Transverse colon (tissue), 4 donors: ENCODE results near the gene GPR158.

Source experiments
- EP300 ChIP-seq: sonication (generic); formaldehyde crosslinking; IDR thresholded peaks from one replicate; pipeline ENCODE4 v1.6.1; 2017; ENCODE audit warnings: antibody characterized with exemption, low read depth
- POLR2AphosphoS5 ChIP-seq, 3 donors: sonication (generic); formaldehyde crosslinking; IDR thresholded peaks; one replicate each; pipeline ENCODE4 v1.6.1; 2016; ENCODE audit warnings: antibody characterized with exemption in 3 of 3
- TF ChIP-seq, protein P1 (sequence below), 5 experiments: fragments of 200-600 bp in 3 of 5; fragments of 450-650 bp in 2 of 5; sonication (generic) in 3 of 5; IDR thresholded peaks; 1 replicate in 2 of 5; 2 replicates in 3 of 5; pipeline ENCODE4 v1.5.1; 2016 to 2017; ENCODE audit warnings: antibody characterized with exemption in 5 of 5, inconsistent platforms in 3 of 5, mild to moderate bottlenecking in 2 of 5, moderate library complexity in 1 of 5

DNA sequence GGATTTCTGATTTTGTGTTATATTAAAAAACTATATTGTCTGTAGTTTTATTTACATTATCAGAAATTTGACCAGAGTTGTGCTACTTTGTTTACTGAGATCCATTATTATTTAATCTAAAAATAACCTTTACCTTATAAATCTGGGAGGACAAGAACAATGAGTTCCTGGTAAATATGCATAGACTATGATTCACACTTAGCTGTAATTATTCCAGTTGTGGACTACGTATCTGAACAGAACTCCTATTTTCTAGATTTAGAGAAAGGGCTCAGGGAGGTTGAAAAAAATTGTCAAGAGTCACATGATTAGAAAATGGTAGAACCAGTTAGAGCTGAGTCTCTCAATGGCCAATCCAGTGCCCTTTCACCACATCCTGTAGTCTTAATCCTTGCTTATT lies 4.2 kb upstream of the GPR158 start:
- TF ChIP-seq EP300 (no peak), POLR2AphosphoS5 (IDR thresholded peaks at IDR 0.05) (no peak)
- TF ChIP-seq, protein P1, sequence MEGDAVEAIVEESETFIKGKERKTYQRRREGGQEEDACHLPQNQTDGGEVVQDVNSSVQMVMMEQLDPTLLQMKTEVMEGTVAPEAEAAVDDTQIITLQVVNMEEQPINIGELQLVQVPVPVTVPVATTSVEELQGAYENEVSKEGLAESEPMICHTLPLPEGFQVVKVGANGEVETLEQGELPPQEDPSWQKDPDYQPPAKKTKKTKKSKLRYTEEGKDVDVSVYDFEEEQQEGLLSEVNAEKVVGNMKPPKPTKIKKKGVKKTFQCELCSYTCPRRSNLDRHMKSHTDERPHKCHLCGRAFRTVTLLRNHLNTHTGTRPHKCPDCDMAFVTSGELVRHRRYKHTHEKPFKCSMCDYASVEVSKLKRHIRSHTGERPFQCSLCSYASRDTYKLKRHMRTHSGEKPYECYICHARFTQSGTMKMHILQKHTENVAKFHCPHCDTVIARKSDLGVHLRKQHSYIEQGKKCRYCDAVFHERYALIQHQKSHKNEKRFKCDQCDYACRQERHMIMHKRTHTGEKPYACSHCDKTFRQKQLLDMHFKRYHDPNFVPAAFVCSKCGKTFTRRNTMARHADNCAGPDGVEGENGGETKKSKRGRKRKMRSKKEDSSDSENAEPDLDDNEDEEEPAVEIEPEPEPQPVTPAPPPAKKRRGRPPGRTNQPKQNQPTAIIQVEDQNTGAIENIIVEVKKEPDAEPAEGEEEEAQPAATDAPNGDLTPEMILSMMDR (IDR thresholded peaks at IDR 0.05), result no peak
